RWPE1 (cell line): ENCODE measurements around the gene LRRC42.

ENCODE experiments used
- CTCF ChIA-PET: fragments of 350-600 bp; sonication (Branson Sonifier 250); formaldehyde crosslinking; extraction: SDS; loops from one replicate; lab custom pipeline; 2021; lab: Yijun Ruan, JAX
- POLR2A ChIA-PET: fragments of 400-600 bp; formaldehyde crosslinking; extraction: SDS; loops from one replicate; lab custom pipeline; 2020; ENCODE audit warnings: antibody characterized with exemption; ENCODE audit not compliant: low non-redundant PET; lab: Yijun Ruan, JAX
- DNase-seq: peaks from one replicate; pipeline ENCODE4 v3.0.0; 2012; ENCODE audit warnings: low spot score
- H3K27ac ChIP-seq: fragments of 450-650 bp; 2 replicates; pipeline ENCODE4 v1.5.1; 2017
- TF ChIP-seq, protein P1 (sequence below): fragments of 450-650 bp; conservative IDR thresholded peaks from 2 replicates; pipeline ENCODE4 v1.5.1; 2017; ENCODE audit warnings: low read depth, mild to moderate bottlenecking

LRRC42 gene

DNA sequence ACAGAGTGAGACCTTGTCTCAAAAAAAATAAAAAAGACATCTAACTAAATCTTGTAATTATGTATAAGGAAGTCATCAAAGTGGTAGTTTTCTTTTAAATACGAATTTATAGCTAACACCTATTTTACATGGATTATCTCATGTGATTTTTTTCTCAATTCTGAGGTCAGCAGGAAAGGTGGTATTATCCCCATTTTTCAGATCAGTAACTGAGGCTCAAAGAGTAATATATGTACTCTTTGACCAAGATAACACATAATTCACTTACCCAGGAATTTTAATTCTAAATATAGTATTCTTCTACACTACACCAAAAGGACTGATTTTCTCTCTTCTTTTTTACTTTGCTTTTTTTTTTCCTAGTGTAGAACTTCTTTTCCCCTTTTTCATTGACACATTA, 9.7 kb upstream of the LRRC42 start:
- POLR2A ChIA-PET, result no interaction called here
- DNase-seq, result no peak
- TF ChIP-seq, protein P1, sequence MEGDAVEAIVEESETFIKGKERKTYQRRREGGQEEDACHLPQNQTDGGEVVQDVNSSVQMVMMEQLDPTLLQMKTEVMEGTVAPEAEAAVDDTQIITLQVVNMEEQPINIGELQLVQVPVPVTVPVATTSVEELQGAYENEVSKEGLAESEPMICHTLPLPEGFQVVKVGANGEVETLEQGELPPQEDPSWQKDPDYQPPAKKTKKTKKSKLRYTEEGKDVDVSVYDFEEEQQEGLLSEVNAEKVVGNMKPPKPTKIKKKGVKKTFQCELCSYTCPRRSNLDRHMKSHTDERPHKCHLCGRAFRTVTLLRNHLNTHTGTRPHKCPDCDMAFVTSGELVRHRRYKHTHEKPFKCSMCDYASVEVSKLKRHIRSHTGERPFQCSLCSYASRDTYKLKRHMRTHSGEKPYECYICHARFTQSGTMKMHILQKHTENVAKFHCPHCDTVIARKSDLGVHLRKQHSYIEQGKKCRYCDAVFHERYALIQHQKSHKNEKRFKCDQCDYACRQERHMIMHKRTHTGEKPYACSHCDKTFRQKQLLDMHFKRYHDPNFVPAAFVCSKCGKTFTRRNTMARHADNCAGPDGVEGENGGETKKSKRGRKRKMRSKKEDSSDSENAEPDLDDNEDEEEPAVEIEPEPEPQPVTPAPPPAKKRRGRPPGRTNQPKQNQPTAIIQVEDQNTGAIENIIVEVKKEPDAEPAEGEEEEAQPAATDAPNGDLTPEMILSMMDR, result no peak
- no peak overlapping the region for H3K27ac ChIP-seq
- CTCF ChIA-PET, result interaction anchor here (0.6 kb wide), 1 partner anchor 58 kb away, joined by 3 read pairs; no protein-coding TSS in a partner anchor

GRCh38 chr1:53938136-53938830, 7.9 kb upstream of the LRRC42 start:
- CTCF ChIA-PET, result no interaction called here

GRCh38 chr1:53942127-53942957, 3.8 kb upstream of the LRRC42 start:
- DNase-seq, result no peak
- TF ChIP-seq, protein P1, result no peak
- no peak overlapping the region for H3K27ac ChIP-seq
- ChIA-PET CTCF (no interaction called here), POLR2A (no interaction called here)

More at GRCh38 chr1:53938136-53938830, 7.9 kb upstream of the LRRC42 start:
- TF ChIP-seq, protein P1, result no peak
- H3K27ac ChIP-seq, result no peak overlapping the region
- no peak for DNase-seq
- POLR2A ChIA-PET, result no interaction called here

DNA sequence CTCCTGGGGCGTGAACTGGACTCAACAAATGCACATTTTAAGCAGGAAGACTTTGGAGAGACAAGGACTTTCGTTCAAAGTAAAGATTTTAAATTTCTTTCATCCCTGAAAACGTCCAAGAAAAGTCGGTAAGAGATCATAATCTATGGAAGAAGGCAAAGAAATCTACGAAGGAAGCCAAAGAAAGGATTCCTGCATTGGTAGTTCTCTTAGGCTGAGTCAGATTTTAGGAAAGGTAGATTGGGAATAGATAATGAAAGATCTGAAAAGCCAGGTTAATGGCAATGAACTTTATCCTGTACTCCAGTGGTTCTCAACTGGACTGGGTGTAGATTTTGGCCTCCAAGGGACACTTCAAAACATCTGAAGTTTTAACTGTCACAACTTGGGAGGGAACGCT, 3.1 kb upstream of the LRRC42 start:
- TF ChIP-seq, protein P1, result no peak
- ChIA-PET POLR2A (no interaction called here), CTCF (no interaction called here)
- DNase-seq, result no peak
- H3K27ac ChIP-seq, result no peak overlapping the region

GRCh38 chr1:53943490-53944043, 2.6 kb upstream of the LRRC42 start:
- TF ChIP-seq, protein P1, result no peak
- POLR2A ChIA-PET, result no interaction called here
- no peak for DNase-seq
- H3K27ac ChIP-seq, result no peak overlapping the region; the same call in 1 of the 2 replicates
- CTCF ChIA-PET, result no interaction called here

GRCh38 chr1:53944469-53945182, 1.5 kb upstream of the LRRC42 start:
- ChIA-PET POLR2A (no interaction called here), CTCF (no interaction called here)
- TF ChIP-seq, protein P1, result no peak
- DNase-seq, result no peak
- peak overlapping the region; percentile 90 for H3K27ac ChIP-seq
